CD4-positive, CD25-positive, alpha-beta regulatory T cell (primary cell): ENCODE measurements around the gene HAUS3. TPM values are rescaled to one million over a fixed set of nuclear protein-coding genes. Genes with fewer than 3 reads are reported as not detected.
A peak's percentile ranks its signal among the peaks of the same experiment; 100 is the strongest.

Experiments used
- ATAC-seq, 2 donors: fragments of 150-1000 bp; cut with Tn5 transposase; one replicate each; pipeline ENCODE4 v1.10.0; 2021; ENCODE audit warnings: low read depth in 2 of 2, moderate number of reproducible peaks in 2 of 2, moderate library complexity in 1 of 2
- DNase-seq, 3 donors: peaks; one replicate each; pipeline versions ENCODE4 v3.0.0 to v3.0.0-alpha.2; 2012 to 2022; ENCODE audit warnings: mixed read lengths in 1 of 3
- H3K27ac ChIP-seq: one replicate; pipeline ENCODE4 v1.7.0; 2013; ENCODE audit warnings: mild to moderate bottlenecking, low read length; ENCODE audit not compliant: insufficient read depth, poor library complexity, severe bottlenecking
- H3K27me3 ChIP-seq: one replicate; pipeline ENCODE4 v1.7.0; 2013; ENCODE audit warnings: low read length; ENCODE audit not compliant: control insufficient read depth, insufficient read depth
- H3K36me3 ChIP-seq: one replicate; pipeline ENCODE4 v1.7.0; 2013; ENCODE audit warnings: mild to moderate bottlenecking, low read length, moderate library complexity; ENCODE audit not compliant: control insufficient read depth, insufficient read depth
- H3K4me1 ChIP-seq: 2 replicates; pipeline ENCODE4 v1.7.0; 2013; ENCODE audit warnings: mild to moderate bottlenecking, low read length; ENCODE audit not compliant: insufficient read depth, control insufficient read depth, poor library complexity, severe bottlenecking
- H3K4me3 ChIP-seq: one replicate; pipeline ENCODE4 v1.7.0; 2013; ENCODE audit warnings: low read depth, mild to moderate bottlenecking, low read length, moderate library complexity
- H3K9me3 ChIP-seq, 2 experiments: 1 replicate in 1 of 2; 2 replicates in 1 of 2; pipeline ENCODE4 v1.7.0; 2013; ENCODE audit warnings: low read length in 2 of 2, mild to moderate bottlenecking in 1 of 2, moderate library complexity in 1 of 2; ENCODE audit not compliant: control insufficient read depth in 2 of 2
- H3K27ac Mint-ChIP-seq, 3 donors: one replicate each; pipeline ENCODE4 v1.8.0; 2020 to 2022; ENCODE audit warnings: mild to moderate bottlenecking in 3 of 3, mixed read lengths in 3 of 3, moderate library complexity in 2 of 3
- H3K27me3 Mint-ChIP-seq: one replicate; pipeline ENCODE4 v1.8.0; 2022; ENCODE audit warnings: mild to moderate bottlenecking, mixed read lengths
- H3K36me3 Mint-ChIP-seq: one replicate; pipeline ENCODE4 v1.8.0; 2020; ENCODE audit warnings: mixed read lengths
- H3K4me1 Mint-ChIP-seq, 4 donors: one replicate each; pipeline ENCODE4 v1.8.0; 2020 to 2022; ENCODE audit warnings: mixed read lengths in 4 of 4, mild to moderate bottlenecking in 1 of 4
- H3K4me3 Mint-ChIP-seq, 4 donors: one replicate each; pipeline ENCODE4 v1.8.0; 2020 to 2022; ENCODE audit warnings: mild to moderate bottlenecking in 4 of 4, mixed read lengths in 4 of 4, moderate library complexity in 3 of 4
- H3K9me3 Mint-ChIP-seq, 7 donors: one replicate each; pipeline ENCODE4 v1.8.0; 2020 to 2022; ENCODE audit warnings: mixed read lengths in 7 of 7, mild to moderate bottlenecking in 3 of 7, moderate library complexity in 2 of 7
- polyA plus RNA-seq, 4 donors: library from polyadenylated mRNA; unstranded; fragments of 300-500 nt; fragmentation: Illumina TruSeq; gene quantifications; one replicate each; pipeline ENCODE4 v1.2.3, GENCODE V29; 2021
- total RNA-seq: library from RNA; stranded (reverse); gene quantifications from one replicate; pipeline ENCODE4 v1.2.3, GENCODE V29; 2022

Gene HAUS3
- total and polyA plus RNA-seq, 5 donors from 2014 or later = 27.5 to 140 (median 28.8) TPM

DNA sequence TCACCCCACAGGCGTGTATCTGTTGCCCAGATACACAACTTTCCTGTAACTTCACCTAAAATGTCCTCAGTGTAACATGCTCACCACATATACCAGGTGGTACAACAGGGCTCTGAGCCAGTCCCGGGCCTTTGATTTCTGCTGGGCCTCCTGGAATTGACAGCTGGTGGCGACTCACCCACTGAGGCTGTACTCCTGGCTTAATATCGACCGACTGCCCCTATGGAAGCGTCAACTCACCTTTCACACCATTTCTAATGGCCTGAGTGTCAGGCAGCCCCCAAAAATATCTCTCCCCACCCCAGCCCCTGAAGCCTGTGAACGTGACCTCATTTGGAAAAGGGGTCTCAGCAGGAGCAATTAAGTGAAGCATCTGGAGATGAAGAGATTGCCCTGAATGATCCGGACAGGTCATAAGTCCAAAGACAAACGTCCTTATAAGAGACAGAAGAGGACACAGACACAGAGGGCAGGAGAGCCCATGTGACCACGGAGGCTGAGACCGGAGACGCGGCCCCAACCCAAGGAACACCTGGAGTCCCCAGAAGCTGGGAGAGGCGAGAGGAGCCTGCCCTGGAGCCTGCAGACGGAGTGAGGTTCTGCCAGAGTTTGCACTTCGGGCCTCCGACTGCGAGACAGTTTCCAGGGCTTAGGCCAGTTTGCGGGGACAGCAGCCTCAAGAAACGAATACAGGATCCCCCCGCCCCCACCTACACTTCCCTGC is 32.6 kb upstream of the HAUS3 start:
- peaks cover 2% of the 10 kb centered on the region for H3K36me3 ChIP-seq
- ATAC-seq = no peak
- Mint-ChIP-seq H3K4me3 (no peak overlapping the region), H3K36me3 (peaks cover 6% of the 10 kb centered on the region), H3K4me1 (peaks cover 0 to 7% (median 2%) of the 10 kb centered on the region in 4 donors), H3K27ac (peak overlapping the region in 1 of 3 donors; percentile 51), H3K9me3 (no peaks in the 10 kb centered on the region), H3K27me3 (no peaks in the 10 kb centered on the region)
- DNase-seq = no peak
- no peak overlapping the region for H3K27ac ChIP-seq
- no peaks in the 10 kb centered on the region for H3K4me1 ChIP-seq
- H3K27me3 ChIP-seq = no peaks in the 10 kb centered on the region
- H3K4me3 ChIP-seq = no peak overlapping the region
- no peaks in the 10 kb centered on the region for H3K9me3 ChIP-seq

DNA sequence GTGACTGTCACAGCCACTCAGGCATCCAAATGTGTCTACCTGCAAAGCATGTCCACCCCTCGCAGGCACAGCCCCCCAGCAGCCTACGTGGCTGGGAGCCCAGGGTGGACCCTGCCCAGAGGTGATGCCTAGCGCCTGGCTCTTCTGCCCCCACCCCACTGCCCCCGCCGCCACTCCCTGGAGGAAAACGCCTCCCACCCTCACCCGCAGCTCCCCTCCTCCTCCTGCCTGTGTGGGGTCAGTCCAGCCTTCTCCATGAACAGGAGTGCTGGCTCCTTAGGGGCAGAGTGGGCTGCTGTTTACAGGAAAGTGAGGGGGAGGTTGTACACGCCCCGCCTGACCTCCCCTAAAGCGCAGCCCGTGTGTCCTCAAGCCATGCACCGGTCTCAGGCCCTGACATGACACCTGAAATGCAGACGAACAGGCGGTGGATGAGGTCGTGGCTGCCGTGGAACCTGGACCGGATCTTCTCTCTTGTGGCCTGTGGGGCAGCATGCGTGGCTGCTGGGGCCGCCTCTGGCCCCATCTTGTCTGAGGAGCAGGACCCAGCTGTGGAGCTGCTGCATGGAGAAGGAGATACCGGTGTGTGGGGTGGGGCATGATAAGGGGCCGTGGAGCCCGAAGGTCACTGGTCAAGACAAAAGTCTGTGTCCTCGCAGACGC is 31.9 kb upstream of the HAUS3 start:
- ATAC-seq = no peak
- no peak overlapping the region for H3K27ac ChIP-seq

DNA sequence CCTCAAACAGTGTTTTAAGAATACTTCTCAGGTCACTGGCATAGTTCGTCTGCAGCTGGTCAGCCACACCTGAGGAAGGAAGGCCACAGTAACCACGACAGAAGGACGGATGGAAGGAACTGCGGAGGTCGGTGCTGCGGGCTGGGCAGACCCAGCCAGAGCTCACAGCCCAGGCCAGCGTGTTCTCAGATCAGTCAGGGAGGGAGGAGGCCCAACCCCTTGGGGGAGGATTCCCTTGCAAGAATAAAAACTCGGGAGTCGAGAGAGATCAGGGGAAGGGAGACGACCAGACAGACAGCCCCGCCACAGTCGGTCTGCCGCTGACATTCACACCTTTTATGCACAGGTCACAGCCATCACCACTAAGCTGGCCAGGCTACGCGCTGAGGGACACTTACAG is 31.3 kb upstream of the HAUS3 start:
- no peaks in the 10 kb centered on the region for H3K4me1 ChIP-seq
- no peaks in the 10 kb centered on the region for H3K9me3 ChIP-seq
- Mint-ChIP-seq H3K4me3 (no peak overlapping the region), H3K27ac (no peak overlapping the region), H3K4me1 (peaks cover 0 to 4% (median 1%) of the 10 kb centered on the region in 4 donors), H3K27me3 (no peaks in the 10 kb centered on the region), H3K36me3 (peaks cover 7% of the 10 kb centered on the region), H3K9me3 (no peaks in the 10 kb centered on the region)
- no peak overlapping the region for H3K27ac ChIP-seq
- H3K4me3 ChIP-seq = no peak overlapping the region
- ATAC-seq (no peak), DNase-seq (no peak)
- no peaks in the 10 kb centered on the region for H3K27me3 ChIP-seq
- H3K36me3 ChIP-seq = peaks cover 2% of the 10 kb centered on the region

More for the DNA sequence above, 31.9 kb upstream of the HAUS3 start:
- Histone ChIP-seq H3K9me3 (no peaks in the 10 kb centered on the region), H3K4me1 (no peaks in the 10 kb centered on the region), H3K36me3 (peaks cover 2% of the 10 kb centered on the region), H3K4me3 (no peak overlapping the region), H3K27me3 (no peaks in the 10 kb centered on the region)
- peaks cover 7% of the 10 kb centered on the region for H3K36me3 Mint-ChIP-seq
- peak overlapping the region in 1 of 3 donors; percentile 51 for H3K27ac Mint-ChIP-seq
- no peaks in the 10 kb centered on the region for H3K9me3 Mint-ChIP-seq
- H3K4me3 Mint-ChIP-seq = no peak overlapping the region
- H3K27me3 Mint-ChIP-seq = no peaks in the 10 kb centered on the region
- DNase-seq = no peak
- H3K4me1 Mint-ChIP-seq = peaks cover 0 to 4% (median 1%) of the 10 kb centered on the region in 4 donors

DNA sequence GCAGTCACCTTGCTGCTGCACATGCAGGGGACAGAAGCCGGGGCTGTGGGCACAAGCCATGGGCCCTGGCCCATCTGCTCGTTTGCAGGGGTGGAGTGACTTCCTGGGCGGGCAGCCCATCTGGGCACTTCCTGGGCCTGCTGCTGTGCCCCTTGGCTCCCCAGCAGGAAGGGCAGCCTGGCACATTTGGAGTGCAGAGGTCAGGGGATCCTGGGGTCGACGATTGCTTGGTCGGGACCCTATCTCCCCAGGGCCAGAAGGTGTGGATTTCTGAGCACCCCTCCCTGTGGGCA is 30.9 kb upstream of the HAUS3 start:
- H3K4me3 Mint-ChIP-seq = no peak overlapping the region
- no peak overlapping the region for H3K4me3 ChIP-seq
- no peaks in the 10 kb centered on the region for H3K4me1 ChIP-seq
- no peaks in the 10 kb centered on the region for H3K9me3 ChIP-seq
- no peak for DNase-seq
- no peaks in the 10 kb centered on the region for H3K27me3 ChIP-seq
- H3K36me3 ChIP-seq = peaks cover 2% of the 10 kb centered on the region
- peaks cover 0 to 4% (median 1%) of the 10 kb centered on the region in 4 donors for H3K4me1 Mint-ChIP-seq
- H3K36me3 Mint-ChIP-seq = peaks cover 7% of the 10 kb centered on the region
- no peak overlapping the region for H3K27ac ChIP-seq
- ATAC-seq = peak in 1 of 2 donors; percentile 4
- H3K27ac Mint-ChIP-seq = no peak overlapping the region
- H3K27me3 Mint-ChIP-seq = no peaks in the 10 kb centered on the region
- no peaks in the 10 kb centered on the region for H3K9me3 Mint-ChIP-seq

DNA sequence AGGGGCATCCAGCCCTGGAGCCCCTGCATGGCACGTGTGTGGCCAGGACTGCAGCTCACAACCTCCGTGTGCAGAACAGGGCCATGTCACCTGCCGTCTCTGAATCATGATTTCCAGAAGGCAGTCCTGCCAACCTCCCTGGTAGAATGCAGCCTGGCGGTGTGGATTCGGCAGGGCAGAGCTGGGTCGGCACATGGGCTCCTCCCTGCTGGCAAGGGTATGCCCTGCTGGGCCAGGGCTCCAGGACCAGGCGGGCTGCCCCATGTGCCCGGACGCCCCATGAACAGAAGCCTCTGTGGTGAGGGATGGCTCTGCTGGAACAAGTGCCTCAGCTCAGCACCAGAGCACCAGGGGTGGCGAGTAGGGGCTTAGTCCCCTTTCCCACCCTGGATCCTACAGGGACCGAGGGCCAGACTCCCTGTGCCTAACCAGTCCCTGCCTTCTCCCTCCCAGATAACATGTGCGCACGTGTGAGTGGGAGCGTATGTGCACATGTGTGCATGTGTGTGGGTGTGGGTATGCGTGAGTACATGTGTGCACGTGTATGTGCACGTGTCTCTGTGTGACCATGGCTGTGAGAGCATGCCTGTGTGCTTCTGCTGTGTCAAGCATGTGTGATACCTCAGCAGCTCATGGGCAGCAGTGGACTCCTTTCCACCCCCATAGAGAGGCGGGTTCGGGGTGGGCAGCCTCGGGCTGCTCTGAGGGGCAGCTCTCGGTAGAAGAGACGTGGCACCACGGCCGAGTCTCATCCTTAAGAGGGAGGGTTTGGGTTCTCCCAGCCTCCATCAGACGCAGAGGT is 30.3 kb upstream of the HAUS3 start:
- Histone ChIP-seq H3K27me3 (no peaks in the 10 kb centered on the region), H3K9me3 (no peaks in the 10 kb centered on the region), H3K4me1 (no peaks in the 10 kb centered on the region), H3K4me3 (no peak overlapping the region), H3K36me3 (peaks cover 2% of the 10 kb centered on the region), H3K27ac (no peak overlapping the region)
- ATAC-seq (no peak), DNase-seq (no peak)
- no peaks in the 10 kb centered on the region for H3K27me3 Mint-ChIP-seq
- H3K27ac Mint-ChIP-seq = no peak overlapping the region
- peaks cover 0 to 4% (median 1%) of the 10 kb centered on the region in 4 donors for H3K4me1 Mint-ChIP-seq
- no peak overlapping the region for H3K4me3 Mint-ChIP-seq
- H3K9me3 Mint-ChIP-seq = no peaks in the 10 kb centered on the region
- H3K36me3 Mint-ChIP-seq = peaks cover 7% of the 10 kb centered on the region

DNA sequence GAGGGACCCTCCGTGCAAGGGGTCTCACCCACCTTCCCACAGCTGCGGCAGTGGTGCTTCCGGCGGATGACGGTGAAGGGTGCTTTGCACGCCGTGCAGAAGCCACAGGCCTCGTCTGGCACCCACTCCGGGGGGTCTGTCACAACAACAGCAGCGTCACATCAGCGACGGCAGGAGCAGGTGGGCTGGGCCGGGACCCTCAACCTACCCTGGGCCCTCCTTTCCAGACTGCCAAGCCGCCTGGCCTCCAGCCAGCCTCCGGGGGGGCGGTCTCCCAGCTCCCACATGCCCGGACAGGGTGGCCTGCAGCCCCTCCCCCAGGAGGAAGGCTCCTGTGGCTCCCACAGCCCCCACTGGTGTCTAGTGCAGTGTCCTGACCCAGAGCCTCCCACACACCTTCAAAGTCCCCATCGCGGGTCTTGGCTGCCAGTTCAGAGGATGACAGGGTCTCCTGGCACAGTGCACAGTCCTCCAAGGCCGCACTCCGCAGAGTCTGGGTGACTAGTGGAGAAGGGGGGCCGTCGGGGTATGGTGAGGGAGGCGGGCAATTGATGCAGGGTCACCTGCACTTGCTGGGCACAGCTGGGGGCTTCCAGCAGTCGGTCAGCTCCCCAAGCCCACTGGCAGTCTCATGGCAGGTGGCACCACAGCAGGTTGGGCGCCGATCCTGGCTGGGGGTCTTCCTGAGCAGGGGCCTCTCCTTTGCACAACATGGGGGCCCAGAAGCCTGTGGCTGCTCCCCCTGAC is 29.5 kb upstream of the HAUS3 start:
- no peaks in the 10 kb centered on the region for H3K9me3 Mint-ChIP-seq
- H3K27ac ChIP-seq = no peak overlapping the region
- ATAC-seq = no peak
- H3K4me1 ChIP-seq = no peaks in the 10 kb centered on the region
- no peak overlapping the region for H3K4me3 ChIP-seq
- H3K4me1 Mint-ChIP-seq = peaks cover 0 to 4% (median 1%) of the 10 kb centered on the region in 4 donors
- H3K27me3 ChIP-seq = no peaks in the 10 kb centered on the region
- no peaks in the 10 kb centered on the region for H3K27me3 Mint-ChIP-seq
- H3K36me3 Mint-ChIP-seq = peaks cover 7% of the 10 kb centered on the region
- no peak overlapping the region for H3K4me3 Mint-ChIP-seq
- no peaks in the 10 kb centered on the region for H3K9me3 ChIP-seq
- no peak overlapping the region for H3K27ac Mint-ChIP-seq
- DNase-seq = no peak
- H3K36me3 ChIP-seq = peaks cover 2% of the 10 kb centered on the region

DNA sequence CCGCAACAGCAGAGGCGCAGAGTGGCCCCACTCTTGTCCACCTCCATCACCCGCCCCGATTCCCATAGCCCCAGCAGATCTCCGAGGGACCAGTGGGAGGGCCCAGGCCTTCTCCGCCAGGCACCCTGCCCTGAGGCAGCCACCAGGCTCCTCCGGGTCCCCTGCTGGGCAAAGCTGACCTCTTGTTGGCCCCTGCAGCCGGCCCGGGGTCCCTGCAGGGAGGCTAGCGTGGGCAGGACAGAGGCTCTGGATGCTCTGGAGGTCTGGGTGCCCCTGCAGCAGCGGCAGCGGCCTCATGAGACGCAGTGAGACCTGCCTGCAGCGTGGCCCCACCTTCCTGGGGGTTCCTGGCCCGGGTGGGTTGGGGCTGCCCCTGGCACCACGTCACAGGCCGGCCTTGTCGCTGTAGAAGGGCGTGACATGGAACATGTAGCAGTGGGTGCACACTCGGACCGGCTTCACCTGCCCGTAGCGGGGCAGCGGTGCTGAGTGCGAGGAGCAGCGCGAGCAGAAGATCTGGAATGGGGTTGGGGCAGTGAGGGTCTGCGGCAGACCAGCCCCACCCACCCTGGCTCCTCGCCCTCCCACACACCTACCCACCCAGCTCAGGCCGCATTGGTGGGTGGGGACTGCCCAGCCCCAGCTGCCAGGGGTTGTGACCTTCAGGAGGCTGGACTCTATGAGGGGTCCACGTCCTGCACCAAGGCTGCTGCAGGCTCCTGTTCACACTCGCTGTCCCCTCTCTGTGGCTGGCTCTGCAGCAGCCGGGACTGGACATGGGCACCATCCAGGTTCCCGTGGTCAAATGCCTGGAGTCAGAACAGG is 28.6 kb upstream of the HAUS3 start:
- ATAC-seq (no peak), DNase-seq (no peak)
- Histone ChIP-seq H3K9me3 (no peaks in the 10 kb centered on the region), H3K4me3 (no peak overlapping the region), H3K27me3 (no peaks in the 10 kb centered on the region), H3K36me3 (peaks cover 2% of the 10 kb centered on the region), H3K27ac (no peak overlapping the region), H3K4me1 (no peaks in the 10 kb centered on the region)
- Mint-ChIP-seq H3K9me3 (no peaks in the 10 kb centered on the region), H3K36me3 (peaks cover 7% of the 10 kb centered on the region), H3K27me3 (no peaks in the 10 kb centered on the region), H3K4me3 (no peak overlapping the region), H3K27ac (no peak overlapping the region), H3K4me1 (peaks cover 0 to 4% (median 1%) of the 10 kb centered on the region in 4 donors)
